ENCODE results near the gene OMA1. TPM values are rescaled to one million over a fixed set of nuclear protein-coding genes. Genes with fewer than 3 reads are reported as not detected.

The OMA1 gene
- total RNA-seq, 2 experiments from 2014 or later = 22.3 to 23.9 TPM

DNA sequence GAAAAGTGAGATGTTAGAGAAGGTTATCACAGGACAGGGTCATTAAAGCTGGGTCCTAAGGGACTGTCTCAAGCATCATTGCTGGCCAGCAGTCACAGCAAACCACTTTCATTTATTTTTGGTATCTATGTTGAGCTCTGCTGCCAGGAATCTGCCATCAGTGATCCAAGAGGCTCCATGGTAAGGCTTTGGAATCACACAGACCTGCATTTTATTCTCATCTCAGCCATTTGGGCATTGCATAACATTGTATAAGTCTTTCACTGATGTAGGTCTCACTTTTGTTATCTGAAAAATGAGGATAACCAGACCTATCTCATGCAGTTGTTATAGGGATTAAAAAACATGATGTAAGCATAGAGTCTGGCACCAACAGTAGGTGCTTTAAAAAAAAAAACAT lies 77.5 kb downstream of the OMA1 start:
- ATAC-seq (no peak), DNase-seq (no peak)
- Mint-ChIP-seq H3K27me3 (ENCODE audit: low read depth) (no peaks in the 10 kb centered on the region), H3K4me3 (no peak overlapping the region), H3K9me3 (ENCODE audit: insufficient read depth) (no peaks in the 10 kb centered on the region), H3K27ac (no peak overlapping the region), H3K36me3 (ENCODE audit: low read depth) (no peaks in the 10 kb centered on the region), H3K4me1 (ENCODE audit: low read depth) (no peaks in the 10 kb centered on the region)
- POLR2A ChIA-PET = no interaction called here
- CTCF ChIA-PET = interaction anchor here (0.7 kb wide), 1 partner anchor 1295 kb away, joined by 3 read pairs; no protein-coding TSS in a partner anchor

GRCh38 chr1:58468612-58469011 lies 77.9 kb downstream of the OMA1 start:
- no peak for DNase-seq
- Mint-ChIP-seq H3K4me1 (ENCODE audit: low read depth) (no peaks in the 10 kb centered on the region), H3K4me3 (no peak overlapping the region), H3K36me3 (ENCODE audit: low read depth) (no peaks in the 10 kb centered on the region), H3K27me3 (ENCODE audit: low read depth) (no peaks in the 10 kb centered on the region), H3K27ac (no peak overlapping the region), H3K9me3 (ENCODE audit: insufficient read depth) (no peaks in the 10 kb centered on the region)
- CTCF ChIA-PET = no interaction called here
- POLR2A ChIA-PET = no interaction called here
- no peak for ATAC-seq

- no peak for DNase-seq
- ChIA-PET CTCF (no interaction called here), POLR2A (no interaction called here)
- H3K27me3 Mint-ChIP-seq (ENCODE audit: low read depth) = no peaks in the 10 kb centered on the region
- no peak overlapping the region for H3K4me3 Mint-ChIP-seq
- H3K9me3 Mint-ChIP-seq (ENCODE audit: insufficient read depth) = no peaks in the 10 kb centered on the region
- H3K36me3 Mint-ChIP-seq (ENCODE audit: low read depth) = no peaks in the 10 kb centered on the region
- no peaks in the 10 kb centered on the region for H3K4me1 Mint-ChIP-seq (ENCODE audit: low read depth)
- ATAC-seq = no peak
- H3K27ac Mint-ChIP-seq = no peak overlapping the region
Observed at GRCh38 chr1:58466630-58467241, 79.8 kb downstream of the OMA1 start.

DNA sequence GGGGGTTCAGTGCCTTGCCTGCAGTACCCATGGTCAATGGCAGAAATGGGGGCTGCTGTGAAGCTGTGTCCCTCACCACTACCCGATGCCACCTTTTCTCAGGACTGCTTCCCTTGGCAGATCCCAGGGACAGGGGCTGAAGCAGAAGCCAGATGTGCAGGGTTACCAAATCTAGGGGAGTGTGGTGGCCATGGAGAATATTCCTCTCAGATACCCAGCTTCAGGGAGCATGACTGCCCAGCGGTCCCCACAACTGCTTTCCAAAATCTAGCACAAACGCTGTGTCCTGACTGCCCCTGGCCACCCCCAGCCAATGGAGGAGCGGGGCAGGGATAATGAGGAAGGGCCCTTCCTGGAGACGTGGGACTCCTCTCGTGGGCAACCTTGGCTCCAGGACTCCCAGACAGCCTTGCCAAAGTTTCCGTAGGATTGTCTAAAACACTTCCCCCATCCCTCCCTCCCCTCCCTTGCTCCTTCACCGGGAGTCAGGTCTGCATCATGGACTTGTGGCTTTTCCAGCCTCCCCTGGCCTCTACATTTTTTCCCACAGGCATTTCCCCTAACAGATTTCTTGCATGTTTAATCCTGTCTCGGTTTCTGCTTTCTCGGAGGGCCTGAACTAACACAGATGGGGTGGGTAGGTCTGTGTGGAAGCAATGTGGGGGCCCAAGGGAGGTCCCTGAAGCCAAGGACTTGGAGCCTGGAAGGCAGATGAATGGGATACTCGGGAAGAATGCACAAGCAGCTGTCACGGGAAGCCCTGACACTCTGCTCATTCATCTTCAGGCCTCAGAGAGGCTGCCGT lies 80.5 kb downstream of the OMA1 start:
- Mint-ChIP-seq H3K27ac (no peak overlapping the region), H3K36me3 (ENCODE audit: low read depth) (no peaks in the 10 kb centered on the region), H3K4me1 (ENCODE audit: low read depth) (no peaks in the 10 kb centered on the region), H3K9me3 (ENCODE audit: insufficient read depth) (no peaks in the 10 kb centered on the region), H3K27me3 (ENCODE audit: low read depth) (no peaks in the 10 kb centered on the region), H3K4me3 (no peak overlapping the region)
- ChIA-PET CTCF (no interaction called here), POLR2A (no interaction called here)
- DNase-seq = no peak
- no peak for ATAC-seq

- no peaks in the 10 kb centered on the region for H3K4me1 Mint-ChIP-seq (ENCODE audit: low read depth)
- no peaks in the 10 kb centered on the region for H3K9me3 Mint-ChIP-seq (ENCODE audit: insufficient read depth)
- ChIA-PET CTCF (no interaction called here), POLR2A (no interaction called here)
- H3K4me3 Mint-ChIP-seq = no peak overlapping the region
- H3K36me3 Mint-ChIP-seq (ENCODE audit: low read depth) = no peaks in the 10 kb centered on the region
- no peak for ATAC-seq
- no peak overlapping the region for H3K27ac Mint-ChIP-seq
- H3K27me3 Mint-ChIP-seq (ENCODE audit: low read depth) = no peaks in the 10 kb centered on the region
- DNase-seq = no peak
Observed at GRCh38 chr1:58465176-58465575, 81.3 kb downstream of the OMA1 start.

DNA sequence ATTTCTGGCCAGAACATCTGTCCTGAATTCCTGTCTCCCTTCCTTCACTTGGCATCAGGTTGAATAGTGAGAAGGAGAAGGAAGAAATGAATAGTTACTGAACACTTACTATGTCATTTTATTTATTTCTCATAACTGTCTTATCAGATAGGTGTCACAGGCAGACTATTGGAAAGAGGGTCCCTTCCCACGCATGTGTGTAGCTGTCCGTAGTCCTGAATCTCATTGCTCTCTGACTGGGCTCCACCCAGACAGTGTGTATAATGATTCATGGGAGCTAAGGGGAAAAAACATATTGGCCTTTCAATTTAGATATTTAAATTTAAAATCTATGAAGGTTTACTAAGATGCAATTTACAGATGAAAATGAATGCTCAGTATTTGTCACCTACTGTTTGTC lies 86.1 kb downstream of the OMA1 start:
- no peaks in the 10 kb centered on the region for H3K9me3 Mint-ChIP-seq (ENCODE audit: insufficient read depth)
- ChIA-PET POLR2A (no interaction called here), CTCF (interaction anchor here (1.1 kb wide), 1 partner anchor 24 kb away, joined by 4 read pairs; no protein-coding TSS in a partner anchor)
- H3K4me3 Mint-ChIP-seq = no peak overlapping the region
- H3K27ac Mint-ChIP-seq = no peak overlapping the region
- ATAC-seq (no peak), DNase-seq (no peak)
- H3K36me3 Mint-ChIP-seq (ENCODE audit: low read depth) = no peaks in the 10 kb centered on the region
- no peaks in the 10 kb centered on the region for H3K4me1 Mint-ChIP-seq (ENCODE audit: low read depth)
- H3K27me3 Mint-ChIP-seq (ENCODE audit: low read depth) = no peaks in the 10 kb centered on the region

DNA sequence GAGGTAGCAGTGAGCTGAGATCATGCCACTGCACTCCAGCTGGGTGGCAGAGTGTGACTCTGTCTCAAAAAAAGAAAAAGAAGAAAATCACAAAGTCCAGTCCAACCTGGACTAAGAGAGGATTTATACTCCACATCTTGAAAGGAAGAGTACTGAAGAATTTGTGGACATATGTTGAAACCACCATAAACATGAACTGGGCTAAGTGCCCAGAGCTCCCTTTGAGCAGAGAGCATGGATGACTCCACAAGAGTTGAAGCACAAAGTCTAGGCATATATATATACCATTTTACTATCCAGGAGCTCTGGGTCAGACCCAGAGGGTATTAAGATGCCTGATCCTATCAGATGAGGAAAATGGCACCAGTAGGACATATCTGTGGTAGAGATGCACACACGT lies 86.6 kb downstream of the OMA1 start:
- H3K27me3 Mint-ChIP-seq (ENCODE audit: low read depth) = no peaks in the 10 kb centered on the region
- DNase-seq (no peak), ATAC-seq (no peak)
- H3K36me3 Mint-ChIP-seq (ENCODE audit: low read depth) = no peaks in the 10 kb centered on the region
- H3K9me3 Mint-ChIP-seq (ENCODE audit: insufficient read depth) = no peaks in the 10 kb centered on the region
- ChIA-PET POLR2A (no interaction called here), CTCF (no interaction called here)
- no peak overlapping the region for H3K27ac Mint-ChIP-seq
- no peak overlapping the region for H3K4me3 Mint-ChIP-seq
- no peaks in the 10 kb centered on the region for H3K4me1 Mint-ChIP-seq (ENCODE audit: low read depth)

GRCh38 chr1:58457023-58457635 lies 89.4 kb downstream of the OMA1 start:
- Mint-ChIP-seq H3K9me3 (ENCODE audit: insufficient read depth) (no peaks in the 10 kb centered on the region), H3K27me3 (ENCODE audit: low read depth) (no peaks in the 10 kb centered on the region), H3K4me3 (no peak overlapping the region), H3K27ac (no peak overlapping the region), H3K36me3 (ENCODE audit: low read depth) (no peaks in the 10 kb centered on the region), H3K4me1 (ENCODE audit: low read depth) (no peaks in the 10 kb centered on the region)
- POLR2A ChIA-PET = no interaction called here
- ATAC-seq = no peak
- CTCF ChIA-PET = no interaction called here
- no peak for DNase-seq

DNA sequence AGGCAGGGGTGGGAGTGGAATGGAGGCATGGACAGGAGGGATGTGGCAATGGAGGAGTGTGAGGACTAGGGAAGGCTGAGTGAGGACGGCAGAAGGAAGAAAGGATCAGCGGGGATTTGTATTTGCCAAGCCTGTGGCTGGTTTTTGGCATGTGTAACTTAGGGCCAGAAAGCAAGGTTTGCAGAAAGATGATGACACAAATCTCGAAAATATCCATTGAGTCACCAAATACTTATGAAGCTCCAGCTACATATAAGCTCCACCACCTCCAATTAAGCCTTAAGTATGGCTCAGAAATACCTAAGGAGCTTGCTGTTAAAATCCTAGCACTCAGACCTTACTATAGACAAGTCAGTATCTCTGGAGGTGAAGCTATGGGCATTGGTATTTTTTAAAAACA lies 90.1 kb downstream of the OMA1 start:
- no peaks in the 10 kb centered on the region for H3K4me1 Mint-ChIP-seq (ENCODE audit: low read depth)
- H3K4me3 Mint-ChIP-seq = no peak overlapping the region
- no peaks in the 10 kb centered on the region for H3K36me3 Mint-ChIP-seq (ENCODE audit: low read depth)
- no peaks in the 10 kb centered on the region for H3K9me3 Mint-ChIP-seq (ENCODE audit: insufficient read depth)
- H3K27me3 Mint-ChIP-seq (ENCODE audit: low read depth) = no peaks in the 10 kb centered on the region
- no peak overlapping the region for H3K27ac Mint-ChIP-seq
- ATAC-seq = no peak
- POLR2A ChIA-PET = no interaction called here
- CTCF ChIA-PET = no interaction called here
- no peak for DNase-seq

GRCh38 chr1:58454807-58455206 lies 91.7 kb downstream of the OMA1 start:
- DNase-seq (no peak), ATAC-seq (no peak)
- no peaks in the 10 kb centered on the region for H3K36me3 Mint-ChIP-seq (ENCODE audit: low read depth)
- no peaks in the 10 kb centered on the region for H3K9me3 Mint-ChIP-seq (ENCODE audit: insufficient read depth)
- ChIA-PET POLR2A (no interaction called here), CTCF (no interaction called here)
- no peaks in the 10 kb centered on the region for H3K27me3 Mint-ChIP-seq (ENCODE audit: low read depth)
- H3K4me1 Mint-ChIP-seq (ENCODE audit: low read depth) = no peaks in the 10 kb centered on the region
- H3K4me3 Mint-ChIP-seq = no peak overlapping the region
- no peak overlapping the region for H3K27ac Mint-ChIP-seq

DNA sequence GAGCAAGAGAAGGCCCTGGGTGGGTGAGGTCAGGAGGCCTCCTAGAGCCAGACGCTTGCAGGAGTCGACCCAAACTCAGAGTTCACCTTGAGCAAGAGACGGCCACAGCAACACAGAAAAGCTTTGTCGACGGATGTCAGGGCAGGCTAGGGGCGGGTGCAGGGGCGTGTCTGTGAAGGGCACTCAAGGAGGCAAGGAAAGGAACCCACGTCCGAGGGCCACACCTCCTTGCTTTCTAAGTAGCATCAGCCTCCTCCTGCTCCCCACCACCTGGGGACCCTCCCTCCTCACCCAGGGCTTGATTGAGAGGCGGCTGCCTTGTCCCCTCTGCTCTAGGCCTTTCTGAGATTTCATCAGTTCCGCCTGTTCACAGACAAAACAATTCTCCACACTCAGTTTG lies 92.1 kb downstream of the OMA1 start:
- no peak overlapping the region for H3K27ac Mint-ChIP-seq
- H3K36me3 Mint-ChIP-seq (ENCODE audit: low read depth) = no peaks in the 10 kb centered on the region
- H3K27me3 Mint-ChIP-seq (ENCODE audit: low read depth) = no peaks in the 10 kb centered on the region
- ATAC-seq = no peak
- H3K4me3 Mint-ChIP-seq = no peak overlapping the region
- no peaks in the 10 kb centered on the region for H3K9me3 Mint-ChIP-seq (ENCODE audit: insufficient read depth)
- ChIA-PET POLR2A (no interaction called here), CTCF (no interaction called here)
- DNase-seq = no peak
- H3K4me1 Mint-ChIP-seq (ENCODE audit: low read depth) = no peaks in the 10 kb centered on the region

DNA sequence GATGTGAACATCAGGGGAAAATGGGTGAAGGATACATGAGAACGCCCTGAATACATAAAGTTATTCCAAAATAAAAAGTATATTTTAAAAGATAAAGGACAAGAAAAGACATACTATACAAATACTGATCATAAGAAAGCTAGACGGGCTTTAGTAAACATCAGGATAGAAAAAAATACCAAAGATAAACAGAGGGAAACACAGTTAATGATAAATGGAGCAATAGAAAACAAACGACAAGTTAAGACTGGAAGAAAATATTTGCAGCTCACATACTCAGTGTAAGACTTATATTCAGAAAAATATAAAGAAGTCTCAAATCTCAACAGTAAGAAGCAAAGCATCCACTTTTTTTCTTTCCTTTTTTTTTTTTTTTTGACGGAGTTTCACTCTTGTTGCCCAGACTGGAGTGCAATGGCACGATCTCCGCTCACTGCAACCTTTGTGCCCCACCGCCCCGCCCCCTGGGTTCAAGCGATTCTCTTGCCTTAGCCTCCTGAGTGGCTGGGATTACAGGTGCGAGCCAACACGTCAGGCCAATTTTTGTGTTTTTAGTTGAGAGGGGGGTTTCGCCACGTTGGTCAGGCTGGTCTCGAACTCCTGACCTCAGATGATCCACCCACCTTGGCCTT lies 94.8 kb downstream of the OMA1 start:
- ChIA-PET POLR2A (no interaction called here), CTCF (no interaction called here)
- DNase-seq = no peak
- Mint-ChIP-seq H3K27me3 (ENCODE audit: low read depth) (no peaks in the 10 kb centered on the region), H3K4me3 (no peak overlapping the region), H3K4me1 (ENCODE audit: low read depth) (no peaks in the 10 kb centered on the region), H3K27ac (no peak overlapping the region), H3K9me3 (ENCODE audit: insufficient read depth) (no peaks in the 10 kb centered on the region), H3K36me3 (ENCODE audit: low read depth) (no peaks in the 10 kb centered on the region)
- no peak for ATAC-seq
